H9 (cell line): ENCODE results near the gene NTMT2. TPM values are rescaled to one million over a fixed set of nuclear protein-coding genes. Genes with fewer than 3 reads are reported as not detected.

Source experiments
- DNase-seq: peaks from one replicate; pipeline ENCODE4 v3.0.0-alpha.2; 2017
- H2AFZ ChIP-seq: one replicate; pipeline ENCODE4 v1.6.1; 2013; ENCODE audit warnings: mild to moderate bottlenecking, low read length, control low read depth, moderate library complexity
- H2AK5ac ChIP-seq: 2 replicates; pipeline ENCODE4 v1.6.1; 2013; ENCODE audit warnings: low read length, control low read depth, mixed read lengths; ENCODE audit not compliant: insufficient read length
- H2BK120ac ChIP-seq: one replicate; pipeline ENCODE4 v1.6.1; 2013; ENCODE audit warnings: low read depth, mild to moderate bottlenecking, low read length, control low read depth, inconsistent platforms; ENCODE audit not compliant: poor library complexity, severe bottlenecking
- H2BK12ac ChIP-seq: 2 replicates; pipeline ENCODE4 v1.6.1; 2013; ENCODE audit warnings: low read length, control low read depth, mixed read lengths, low read depth; ENCODE audit not compliant: insufficient read length
- H2BK15ac ChIP-seq: 2 replicates; pipeline ENCODE4 v1.6.1; 2013; ENCODE audit warnings: low read depth, low read length, control low read depth
- H2BK20ac ChIP-seq: one replicate; pipeline ENCODE4 v1.6.1; 2013; ENCODE audit warnings: low read depth, mild to moderate bottlenecking, low read length, control low read depth, inconsistent platforms; ENCODE audit not compliant: poor library complexity, severe bottlenecking
- H2BK5ac ChIP-seq: 2 replicates; pipeline ENCODE4 v1.6.1; 2013; ENCODE audit warnings: low read length, control low read depth, mixed read lengths; ENCODE audit not compliant: insufficient read length
- H3K14ac ChIP-seq: 2 replicates; pipeline ENCODE4 v1.6.1; 2013; ENCODE audit warnings: low read length, control low read depth; ENCODE audit not compliant: insufficient read depth
- H3K18ac ChIP-seq: 2 replicates; pipeline ENCODE4 v1.6.1; 2013; ENCODE audit warnings: low read depth, mild to moderate bottlenecking, mixed read lengths, low read length, control low read depth; ENCODE audit not compliant: insufficient read length
- H3K23ac ChIP-seq: 2 replicates; pipeline ENCODE4 v1.6.1; 2013; ENCODE audit warnings: low read length, control low read depth, mixed read lengths, low read depth; ENCODE audit not compliant: insufficient read length
- H3K23me2 ChIP-seq: 2 replicates; pipeline ENCODE4 v1.6.1; 2013; ENCODE audit warnings: low read depth, mild to moderate bottlenecking, mixed read lengths, low read length, control low read depth; ENCODE audit not compliant: insufficient read length, poor library complexity, severe bottlenecking
- H3K27ac ChIP-seq: 2 replicates; pipeline ENCODE4 v1.5.1; 2013; ENCODE audit warnings: low read length, control low read depth, mixed read lengths, low read depth; ENCODE audit not compliant: insufficient read length
- H3K27me3 ChIP-seq: 2 replicates; pipeline ENCODE4 v1.6.1; 2013; ENCODE audit warnings: low read length, control low read depth, inconsistent platforms; ENCODE audit not compliant: insufficient read depth
- H3K4ac ChIP-seq: 2 replicates; pipeline ENCODE4 v1.6.1; 2013; ENCODE audit warnings: low read depth, mild to moderate bottlenecking, control low read depth, inconsistent platforms, low read length, moderate library complexity
- H3K4me1 ChIP-seq: 2 replicates; pipeline ENCODE4 v1.6.1; 2013; ENCODE audit warnings: low read length, control low read depth, inconsistent platforms; ENCODE audit not compliant: insufficient read depth
- H3K4me2 ChIP-seq: 2 replicates; pipeline ENCODE4 v1.6.1; 2013; ENCODE audit warnings: low read length, control low read depth, mixed read lengths; ENCODE audit not compliant: insufficient read length, insufficient read depth
- H3K56ac ChIP-seq: 2 replicates; pipeline ENCODE4 v1.6.1; 2013; ENCODE audit warnings: low read depth, mild to moderate bottlenecking, mixed read lengths, low read length, control low read depth; ENCODE audit not compliant: insufficient read length
- H3K79me1 ChIP-seq: 2 replicates; pipeline ENCODE4 v1.6.1; 2013; ENCODE audit warnings: low read depth, mild to moderate bottlenecking, moderate library complexity, low read length, control low read depth, inconsistent platforms; ENCODE audit not compliant: insufficient read depth, poor library complexity, severe bottlenecking
- H3K79me2 ChIP-seq: 2 replicates; pipeline ENCODE4 v1.6.1; 2013; ENCODE audit warnings: low read length, control low read depth, inconsistent platforms; ENCODE audit not compliant: insufficient read depth
- H3K9ac ChIP-seq: 2 replicates; pipeline ENCODE4 v1.6.1; 2013; ENCODE audit warnings: low read length, control low read depth, mixed read lengths; ENCODE audit not compliant: insufficient read length; ENCODE audit errors: extremely low read depth
- H3K9me3 ChIP-seq: one replicate; pipeline ENCODE4 v1.6.1; 2013; ENCODE audit warnings: low read depth, low read length, inconsistent platforms; ENCODE audit not compliant: control insufficient read depth
- H3T11ph ChIP-seq: one replicate; pipeline ENCODE4 v1.6.1; 2013; ENCODE audit warnings: mild to moderate bottlenecking, low read length, control low read depth, inconsistent platforms
- H4K20me1 ChIP-seq: one replicate; pipeline ENCODE4 v1.6.1; 2013; ENCODE audit not compliant: control insufficient read depth, insufficient read length, insufficient read depth
- H4K5ac ChIP-seq: 2 replicates; pipeline ENCODE4 v1.6.1; 2013; ENCODE audit warnings: low read depth, mild to moderate bottlenecking, mixed read lengths, low read length, control low read depth; ENCODE audit not compliant: insufficient read length
- H4K8ac ChIP-seq: replicated peaks from 2 replicates; pipeline ENCODE4 v1.6.1; 2013; ENCODE audit warnings: low read length, control low read depth, mixed read lengths, low read depth; ENCODE audit not compliant: insufficient read length
- H4K91ac ChIP-seq: 2 replicates; pipeline ENCODE4 v1.6.1; 2013; ENCODE audit warnings: low read depth, mild to moderate bottlenecking, moderate library complexity, mixed read lengths, low read length, control low read depth; ENCODE audit not compliant: insufficient read length
- H3K27ac Mint-ChIP-seq, 3 experiments: 2 replicates in 2 of 3; 3 replicates in 1 of 3; pipeline ENCODE4 v1.8.0; 2020 to 2021; ENCODE audit warnings: mixed read lengths in 3 of 3, mild to moderate bottlenecking in 1 of 3, moderate library complexity in 1 of 3
- H3K27me3 Mint-ChIP-seq: 2 replicates; pipeline ENCODE4 v1.8.0; 2021; ENCODE audit warnings: low read depth, mild to moderate bottlenecking, moderate library complexity, mixed read lengths
- H3K36me3 Mint-ChIP-seq, 3 experiments: 2 replicates in 2 of 3; 3 replicates in 1 of 3; pipeline ENCODE4 v1.8.0; 2020 to 2021; ENCODE audit warnings: low read depth in 3 of 3, mixed read lengths in 3 of 3; ENCODE audit not compliant: insufficient read depth in 1 of 3
- H3K4me1 Mint-ChIP-seq, 2 experiments: 2 replicates each; pipeline ENCODE4 v1.8.0; 2020; ENCODE audit warnings: mixed read lengths in 2 of 2
- H3K4me3 Mint-ChIP-seq, 2 experiments: 2 replicates in 1 of 2; 3 replicates in 1 of 2; pipeline ENCODE4 v1.8.0; 2020 to 2021; ENCODE audit warnings: mild to moderate bottlenecking in 2 of 2, mixed read lengths in 2 of 2, moderate library complexity in 1 of 2
- H3K9me3 Mint-ChIP-seq, 2 experiments: 2 replicates in 1 of 2; 3 replicates in 1 of 2; pipeline ENCODE4 v1.8.0; 2020; ENCODE audit warnings: mild to moderate bottlenecking in 2 of 2, mixed read lengths in 2 of 2, moderate library complexity in 1 of 2
- total RNA-seq: library from RNA; stranded (reverse); gene quantifications from 2 replicates; pipeline ENCODE4 v1.2.1, GENCODE V29; 2021
- TF ChIP-seq, protein P1 (sequence below): fragments of 200-600 bp; sonication (generic); conservative IDR thresholded peaks from 3 replicates; pipeline ENCODE4 v1.8.0; 2021; ENCODE audit warnings: antibody characterized with exemption, mild to moderate bottlenecking

The NTMT2 gene
- total RNA-seq, 1 experiment from 2014 or later, result 0.28 TPM

DNA sequence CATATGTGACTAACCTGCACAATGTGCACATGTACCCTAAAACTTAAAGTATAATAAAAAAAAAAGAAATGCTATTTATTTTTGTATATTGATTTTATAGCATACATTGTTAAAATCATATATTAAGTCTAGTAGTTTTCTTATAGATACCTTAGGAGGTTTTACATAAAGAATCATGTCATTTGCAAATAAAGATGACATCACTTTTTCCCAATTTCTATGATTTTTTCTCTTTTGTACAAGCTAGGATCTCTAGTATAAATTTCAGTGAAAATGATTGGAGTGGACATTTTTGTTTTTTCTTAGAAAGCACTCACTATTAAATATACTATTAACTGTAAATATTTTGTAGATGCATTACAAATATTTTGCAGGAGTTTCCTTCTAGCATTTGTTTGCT is 20.5 kb upstream of the NTMT2 start:
- Histone ChIP-seq H3K14ac (no peak overlapping the region), H3K56ac (no peak overlapping the region), H4K8ac (no peak overlapping the region), H3K4me1 (no peaks in the 10 kb centered on the region), H3K79me2 (no peaks in the 10 kb centered on the region), H2BK20ac (no peak overlapping the region), H3K27ac (no peak overlapping the region), H2BK5ac (no peak overlapping the region), H2AK5ac (no peak overlapping the region), H3K9ac (no peak overlapping the region), H3K4ac (no peak overlapping the region), H3K79me1 (no peaks in the 10 kb centered on the region), H3K27me3 (no peaks in the 10 kb centered on the region), H3K9me3 (no peaks in the 10 kb centered on the region), H4K20me1 (no peaks in the 10 kb centered on the region), H2BK15ac (no peak overlapping the region), H2BK12ac (no peak overlapping the region), H3K23me2 (no peaks in the 10 kb centered on the region), H2BK120ac (no peak overlapping the region), H4K91ac (no peak overlapping the region), H3T11ph (no peak overlapping the region), H3K4me2 (no peak overlapping the region), H2AFZ (no peak overlapping the region), H3K18ac (no peak overlapping the region), H4K5ac (no peak overlapping the region), H3K23ac (no peak overlapping the region)
- no peak for DNase-seq
- H3K36me3 Mint-ChIP-seq, result no peaks in the 10 kb centered on the region
- TF ChIP-seq, protein P1, sequence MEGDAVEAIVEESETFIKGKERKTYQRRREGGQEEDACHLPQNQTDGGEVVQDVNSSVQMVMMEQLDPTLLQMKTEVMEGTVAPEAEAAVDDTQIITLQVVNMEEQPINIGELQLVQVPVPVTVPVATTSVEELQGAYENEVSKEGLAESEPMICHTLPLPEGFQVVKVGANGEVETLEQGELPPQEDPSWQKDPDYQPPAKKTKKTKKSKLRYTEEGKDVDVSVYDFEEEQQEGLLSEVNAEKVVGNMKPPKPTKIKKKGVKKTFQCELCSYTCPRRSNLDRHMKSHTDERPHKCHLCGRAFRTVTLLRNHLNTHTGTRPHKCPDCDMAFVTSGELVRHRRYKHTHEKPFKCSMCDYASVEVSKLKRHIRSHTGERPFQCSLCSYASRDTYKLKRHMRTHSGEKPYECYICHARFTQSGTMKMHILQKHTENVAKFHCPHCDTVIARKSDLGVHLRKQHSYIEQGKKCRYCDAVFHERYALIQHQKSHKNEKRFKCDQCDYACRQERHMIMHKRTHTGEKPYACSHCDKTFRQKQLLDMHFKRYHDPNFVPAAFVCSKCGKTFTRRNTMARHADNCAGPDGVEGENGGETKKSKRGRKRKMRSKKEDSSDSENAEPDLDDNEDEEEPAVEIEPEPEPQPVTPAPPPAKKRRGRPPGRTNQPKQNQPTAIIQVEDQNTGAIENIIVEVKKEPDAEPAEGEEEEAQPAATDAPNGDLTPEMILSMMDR, result no peak
- no peak overlapping the region for H3K4me3 Mint-ChIP-seq
- no peak overlapping the region for H3K27ac Mint-ChIP-seq
- H3K9me3 Mint-ChIP-seq, result no peaks in the 10 kb centered on the region
- H3K4me1 Mint-ChIP-seq, result peaks cover 6 to 7% of the 10 kb centered on the region in 2 experiments
- H3K27me3 Mint-ChIP-seq, result no peaks in the 10 kb centered on the region; the same call in 1 of the 2 replicates
